Measurements from ENCODE around the gene NSUN6.

The NSUN6 gene

GRCh38 chr10:18557960-18558359 is 93.4 kb downstream of the NSUN6 start:
- DNase-seq: no peak

DNA sequence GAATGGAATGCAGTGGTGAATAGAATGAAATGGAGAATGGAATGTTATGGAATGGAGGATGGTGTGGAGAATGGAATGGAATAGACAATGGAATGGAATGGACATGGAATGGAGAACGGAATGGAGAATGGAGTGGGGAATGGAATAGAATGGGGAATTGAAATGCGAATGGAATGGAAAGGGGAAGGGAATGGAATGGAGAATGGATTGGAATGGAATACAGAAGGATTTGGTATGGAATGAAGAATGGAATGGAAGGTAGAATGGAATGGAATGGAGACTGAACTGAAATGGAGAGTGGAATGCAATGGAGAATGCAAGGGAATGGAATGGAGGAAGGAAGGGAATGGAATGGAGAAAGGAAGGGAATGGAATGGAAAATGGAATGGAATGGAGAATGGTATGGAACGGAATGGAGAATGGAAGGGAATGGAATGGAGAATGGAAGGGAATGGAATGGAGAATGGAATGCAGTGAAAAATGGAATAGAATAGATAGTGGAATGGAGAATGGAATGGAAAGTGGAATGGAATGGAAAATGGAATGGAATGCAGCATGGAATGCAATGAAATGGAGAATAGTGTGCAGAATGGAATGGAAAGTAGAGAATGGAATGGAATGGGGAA is 94.8 kb downstream of the NSUN6 start:
- no peak for DNase-seq

GRCh38 chr10:18554479-18554878 is 96.9 kb downstream of the NSUN6 start:
- no peak for DNase-seq

- DNase-seq: no peak
Measured at GRCh38 chr10:18551473-18551872, 99.9 kb downstream of the NSUN6 start.

GRCh38 chr10:18549105-18549504 is 102.3 kb downstream of the NSUN6 start:
- no peak for DNase-seq

GRCh38 chr10:18545621-18546305 is 105.6 kb downstream of the NSUN6 start:
- DNase-seq: no peak

GRCh38 chr10:18542832-18543231 is 108.6 kb downstream of the NSUN6 start:
- DNase-seq: no peak

- no peak for DNase-seq
Measured at GRCh38 chr10:18540195-18540594, 111.2 kb downstream of the NSUN6 start.

GRCh38 chr10:18539335-18539734 is 112.1 kb downstream of the NSUN6 start:
- DNase-seq: no peak

- no peak for DNase-seq
Measured at GRCh38 chr10:18533896-18534295, 117.5 kb downstream of the NSUN6 start.

GRCh38 chr10:18532881-18533535 is 118.4 kb downstream of the NSUN6 start:
- DNase-seq: no peak

GRCh38 chr10:18528292-18528691 is 123.1 kb downstream of the NSUN6 start:
- DNase-seq: no peak

GRCh38 chr10:18527687-18528086 is 123.7 kb downstream of the NSUN6 start:
- DNase-seq: no peak

DNA sequence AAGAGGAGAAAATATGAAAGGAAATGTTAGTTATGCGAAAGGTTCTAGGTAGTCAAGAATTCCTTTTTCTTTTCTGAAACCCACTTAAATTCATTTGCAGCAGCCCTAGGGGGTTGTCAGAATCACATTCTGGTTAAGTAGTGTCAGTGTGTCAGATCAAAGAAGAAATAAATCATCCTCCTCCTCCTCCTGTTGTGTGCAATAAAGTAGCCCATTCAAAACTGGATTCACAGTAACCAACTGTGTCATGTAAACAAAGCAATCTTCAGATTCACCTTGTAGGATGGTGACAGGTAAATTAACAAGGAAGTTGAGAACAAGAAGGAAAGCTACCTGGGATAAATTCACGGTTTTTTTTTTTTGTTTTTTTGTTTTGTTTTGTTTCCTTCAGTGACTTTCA is 127.5 kb downstream of the NSUN6 start:
- DNase-seq: no peak

DNA sequence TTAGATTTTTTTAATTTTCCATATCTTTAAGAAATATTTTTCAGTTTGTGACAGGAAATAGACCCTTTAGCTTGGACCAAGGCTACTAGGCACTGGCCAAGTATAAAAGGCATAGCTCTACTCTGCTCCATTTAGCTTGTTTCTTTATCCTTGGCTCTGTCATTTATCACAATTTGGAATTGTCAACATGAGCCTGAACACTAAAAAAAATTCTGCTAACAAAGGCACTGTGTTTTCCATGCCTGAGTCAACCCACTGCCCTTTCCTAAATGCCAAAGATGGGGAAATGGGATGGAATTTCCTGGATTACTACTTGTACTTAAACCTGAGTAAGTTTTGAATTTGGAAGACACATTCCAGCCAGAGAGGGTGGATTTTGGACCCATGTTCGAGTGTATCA is 128.4 kb downstream of the NSUN6 start:
- no peak for DNase-seq

DNA sequence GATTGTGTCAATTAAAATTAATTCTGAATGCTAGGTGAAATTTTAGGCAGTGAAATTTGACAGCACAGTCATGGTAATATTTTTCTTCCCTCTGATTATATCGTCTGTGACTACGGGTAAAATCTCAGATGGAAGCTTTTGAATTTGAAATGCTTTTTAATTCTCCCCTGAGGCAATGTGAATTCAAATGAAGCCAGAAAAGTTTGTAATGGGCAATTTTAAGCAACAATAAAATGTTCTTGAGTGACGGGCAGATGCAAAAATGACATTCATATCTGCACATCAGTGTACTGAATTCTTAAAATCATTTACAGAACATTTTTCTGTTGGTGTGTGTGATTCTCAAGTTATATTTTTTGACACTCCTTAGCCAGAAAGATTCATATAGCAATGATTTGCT is 134.5 kb downstream of the NSUN6 start:
- DNase-seq: no peak

- no peak for DNase-seq
Measured at GRCh38 chr10:18514537-18514936, 136.8 kb downstream of the NSUN6 start.

- DNase-seq: no peak
Measured at GRCh38 chr10:18508587-18508986, 142.8 kb downstream of the NSUN6 start.

GRCh38 chr10:18505456-18506118 is 145.8 kb downstream of the NSUN6 start:
- DNase-seq: no peak

DNA sequence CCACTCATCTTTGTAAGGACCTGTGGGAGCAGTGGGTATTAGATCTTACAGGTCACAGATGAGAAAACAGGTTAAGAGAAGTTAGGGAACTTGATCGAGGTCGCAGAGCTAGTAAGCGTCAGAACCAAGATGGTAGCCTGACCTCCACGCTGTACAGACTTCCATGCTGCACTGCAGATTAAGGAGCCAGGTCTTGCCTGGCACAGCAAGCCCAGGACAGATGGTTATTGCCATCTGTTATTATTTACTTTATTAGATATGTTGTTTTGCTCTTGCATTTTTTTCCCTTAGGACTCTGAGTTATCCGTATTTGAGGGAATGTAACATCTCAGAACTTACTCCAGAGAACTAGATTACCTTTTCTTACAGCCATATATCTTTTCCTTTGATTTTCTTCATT is 147.2 kb downstream of the NSUN6 start:
- DNase-seq: no peak

DNA sequence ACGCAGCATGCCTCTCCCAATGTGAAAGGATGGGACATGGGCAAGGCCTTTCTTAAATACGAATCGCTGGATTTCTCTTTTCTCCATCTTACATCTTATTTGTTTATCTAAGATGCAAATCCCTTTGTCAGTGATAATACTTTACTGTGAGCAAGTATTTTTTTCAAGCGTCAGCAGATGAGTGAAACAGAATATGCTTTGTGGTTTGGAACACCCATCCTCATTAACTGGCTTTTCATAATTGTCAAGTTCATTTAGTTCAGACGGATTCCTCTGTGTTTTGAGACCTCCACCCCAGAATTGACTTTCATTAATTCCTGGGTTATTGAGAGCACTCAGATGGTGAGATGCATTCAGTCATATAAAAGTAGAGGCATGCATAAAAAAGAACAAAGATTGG is 149.8 kb downstream of the NSUN6 start:
- DNase-seq: no peak

DNA sequence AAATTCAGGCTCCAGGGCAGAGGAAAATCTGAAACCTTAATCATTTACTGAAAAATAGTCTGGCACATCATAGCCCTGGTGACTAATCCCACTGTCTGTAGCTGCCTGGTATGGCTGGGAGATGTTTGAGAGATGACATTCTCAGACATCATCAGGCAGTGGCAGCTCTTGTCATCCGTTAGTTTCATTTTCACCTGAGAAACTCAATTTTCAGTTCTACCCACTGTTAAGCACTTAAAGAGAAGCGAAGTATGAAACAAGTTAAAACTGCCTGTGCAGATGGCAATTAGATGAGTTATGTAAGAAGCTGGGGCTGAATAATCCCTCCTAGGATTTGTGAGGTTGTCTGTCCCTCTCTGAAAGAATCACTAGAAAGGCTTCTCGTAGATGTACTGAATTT is 150.2 kb downstream of the NSUN6 start:
- DNase-seq: no peak

- DNase-seq: no peak
Measured at GRCh38 chr10:18500576-18500975, 150.8 kb downstream of the NSUN6 start.

DNA sequence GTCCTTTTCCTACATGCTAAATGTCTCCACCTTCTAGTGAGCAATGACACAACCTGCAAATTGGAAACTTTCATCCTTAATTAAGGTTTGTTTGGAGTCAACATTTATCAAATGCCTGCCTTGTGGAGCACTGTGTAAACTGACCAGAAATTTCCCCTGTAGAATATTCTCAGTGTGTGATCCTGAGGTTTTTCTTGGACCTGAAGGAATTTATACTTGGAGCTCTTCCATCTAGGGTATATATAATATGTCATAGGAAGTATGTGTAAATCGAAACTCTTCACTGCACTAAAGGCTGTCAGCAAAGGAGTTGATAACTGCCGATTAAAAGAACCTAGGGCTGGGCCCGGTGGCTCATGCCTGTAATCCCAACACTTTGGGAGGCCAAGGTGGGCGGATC is 152.4 kb downstream of the NSUN6 start:
- DNase-seq: no peak
